Activated T-helper 17 cell treated with anti-CD3 and anti-CD28 coated beads, Interleukin-2, amount 50 U/mL, for 72 hours (primary cell): ENCODE results near the gene CXCL1. TPM values are rescaled to one million over a fixed set of nuclear protein-coding genes. Genes with fewer than 3 reads are reported as not detected.
"Not testable (repeated sequence)": the region's sequence is repeated elsewhere in the genome, so short reads cannot be mapped to it uniquely, and the experiment has no call there.

Source experiments
- ATAC-seq: fragments of 150-1000 bp; cut with Tn5 transposase; replicated peaks from 2 replicates; pipeline ENCODE4 v1.10.0; 2021; ENCODE audit warnings: mild to moderate bottlenecking, moderate library complexity
- H3K27ac Mint-ChIP-seq: one replicate; pipeline ENCODE4 v1.8.0; 2022; ENCODE audit warnings: mixed read lengths
- H3K27me3 Mint-ChIP-seq: one replicate; pipeline ENCODE4 v1.8.0; 2022; ENCODE audit warnings: mixed read lengths
- H3K36me3 Mint-ChIP-seq: one replicate; pipeline ENCODE4 v1.8.0; 2022; ENCODE audit warnings: low read depth, mild to moderate bottlenecking, mixed read lengths
- H3K4me1 Mint-ChIP-seq: one replicate; pipeline ENCODE4 v1.8.0; 2022; ENCODE audit warnings: mixed read lengths
- H3K4me3 Mint-ChIP-seq: one replicate; pipeline ENCODE4 v1.8.0; 2022; ENCODE audit warnings: mild to moderate bottlenecking, mixed read lengths
- H3K9me3 Mint-ChIP-seq: one replicate; pipeline ENCODE4 v1.8.0; 2022; ENCODE audit warnings: mixed read lengths
- total RNA-seq, 2 donors: library from RNA; stranded (reverse); gene quantifications; one replicate each; pipeline ENCODE4 v1.2.3, GENCODE V29; 2022

Gene CXCL1
- total RNA-seq, 2 donors from 2014 or later: not detected

DNA sequence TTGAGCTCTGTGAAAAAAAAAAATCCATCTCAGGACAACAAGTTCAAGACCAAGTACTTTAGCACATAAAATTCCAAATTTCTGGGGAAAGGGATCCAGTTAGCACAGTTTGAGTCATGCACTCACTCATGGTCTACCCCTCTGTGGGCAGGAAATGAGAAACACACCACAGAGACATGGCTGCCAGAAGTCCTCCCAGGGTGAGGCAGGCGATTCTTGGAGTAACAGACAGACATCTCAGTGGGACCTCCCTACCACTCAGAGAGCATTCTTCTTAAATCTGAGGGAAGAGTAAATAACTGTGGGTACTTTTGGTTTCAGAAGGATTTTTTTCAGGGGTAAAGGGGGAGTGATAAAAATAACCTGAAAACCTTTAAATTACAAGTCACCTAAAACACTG is 14.1 kb downstream of the CXCL1 start:
- Mint-ChIP-seq H3K4me1 (no peaks in the 10 kb centered on the region), H3K27ac (no peak overlapping the region), H3K36me3 (no peaks in the 10 kb centered on the region), H3K27me3 (no peaks in the 10 kb centered on the region), H3K9me3 (no peaks in the 10 kb centered on the region), H3K4me3 (no peak overlapping the region)
- ATAC-seq: no peak

DNA sequence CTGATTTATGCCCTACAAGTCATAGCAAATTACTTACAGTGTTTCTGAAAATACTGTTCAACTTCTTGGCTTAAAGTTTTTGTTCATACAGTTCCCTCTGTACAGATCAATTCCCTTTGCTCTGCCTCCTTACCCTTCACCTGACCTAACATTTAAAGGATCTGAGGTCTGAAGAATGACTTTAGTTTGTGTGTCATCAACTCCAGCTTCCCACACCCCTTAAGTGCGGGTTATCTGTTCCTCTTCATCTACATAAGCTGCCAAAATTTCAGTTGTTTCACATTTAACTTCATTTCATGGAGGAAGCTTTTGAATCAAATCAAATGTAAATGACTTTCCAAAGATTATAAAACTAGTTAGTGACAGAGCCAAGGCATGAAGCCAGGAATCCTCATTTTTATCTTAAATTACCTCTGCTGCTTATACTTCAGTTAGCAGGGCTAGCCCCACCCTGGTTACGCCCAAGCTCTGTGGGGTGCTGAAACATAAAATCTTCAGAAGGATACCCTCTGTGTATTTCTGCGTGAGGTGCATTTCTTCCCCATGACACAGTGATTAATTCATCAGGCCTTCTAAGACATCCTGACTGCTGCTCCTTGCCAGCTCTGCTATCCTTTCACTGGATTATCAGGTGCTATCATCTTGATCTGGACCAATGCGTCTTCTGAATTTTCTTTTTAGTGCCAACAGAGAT is 16.5 kb downstream of the CXCL1 start:
- Mint-ChIP-seq H3K36me3 (no peaks in the 10 kb centered on the region), H3K9me3 (no peaks in the 10 kb centered on the region), H3K4me3 (no peak overlapping the region), H3K4me1 (no peaks in the 10 kb centered on the region), H3K27ac (no peak overlapping the region), H3K27me3 (no peaks in the 10 kb centered on the region)
- ATAC-seq: no peak

DNA sequence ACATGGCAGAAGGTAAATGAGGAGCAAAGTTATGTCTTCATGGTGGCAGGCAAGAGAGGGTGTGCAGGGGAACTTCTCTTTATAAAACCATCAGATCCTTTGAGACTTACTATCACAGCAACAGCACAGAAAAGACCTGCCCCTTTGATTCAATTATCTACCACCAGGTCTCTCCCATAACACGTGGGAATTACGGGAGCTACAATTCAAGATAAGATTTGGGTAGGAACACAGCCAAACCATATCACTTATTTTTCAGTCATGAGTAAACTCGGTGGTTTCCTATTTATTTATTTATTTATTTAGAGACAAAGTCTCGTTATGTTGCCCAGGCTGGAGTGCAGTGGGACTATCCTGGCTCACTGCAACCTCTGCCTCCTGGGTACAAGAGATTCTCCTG is 22.1 kb downstream of the CXCL1 start:
- H3K27ac Mint-ChIP-seq: no peak overlapping the region
- H3K27me3 Mint-ChIP-seq: no peaks in the 10 kb centered on the region
- no peaks in the 10 kb centered on the region for H3K9me3 Mint-ChIP-seq
- no peak for ATAC-seq
- no peaks in the 10 kb centered on the region for H3K4me1 Mint-ChIP-seq
- no peak overlapping the region for H3K4me3 Mint-ChIP-seq
- H3K36me3 Mint-ChIP-seq: no peaks in the 10 kb centered on the region

- ATAC-seq: no peak
- Mint-ChIP-seq H3K27ac (no peak overlapping the region), H3K36me3 (no peaks in the 10 kb centered on the region), H3K4me1 (no peaks in the 10 kb centered on the region), H3K4me3 (no peak overlapping the region), H3K9me3 (no peaks in the 10 kb centered on the region), H3K27me3 (no peaks in the 10 kb centered on the region)
These were observed 22.7 kb downstream of the CXCL1 start for GRCh38 chr4:73891739-73892405.

GRCh38 chr4:73892966-73893365 is 23.8 kb downstream of the CXCL1 start:
- no peaks in the 10 kb centered on the region for H3K9me3 Mint-ChIP-seq
- H3K27ac Mint-ChIP-seq: no peak overlapping the region
- no peaks in the 10 kb centered on the region for H3K27me3 Mint-ChIP-seq
- no peaks in the 10 kb centered on the region for H3K36me3 Mint-ChIP-seq
- H3K4me3 Mint-ChIP-seq: no peak overlapping the region
- ATAC-seq: no peak
- H3K4me1 Mint-ChIP-seq: no peaks in the 10 kb centered on the region

GRCh38 chr4:73894001-73894400 is 24.8 kb downstream of the CXCL1 start:
- no peaks in the 10 kb centered on the region for H3K4me1 Mint-ChIP-seq
- no peaks in the 10 kb centered on the region for H3K36me3 Mint-ChIP-seq
- no peak overlapping the region for H3K27ac Mint-ChIP-seq

GRCh38 chr4:73895201-73896175 is 26.3 kb downstream of the CXCL1 start:
- H3K27ac Mint-ChIP-seq: no peak overlapping the region
- H3K4me3 Mint-ChIP-seq: no peak overlapping the region

More at GRCh38 chr4:73894001-73894400, 24.8 kb downstream of the CXCL1 start:
- Mint-ChIP-seq H3K9me3 (no peaks in the 10 kb centered on the region), H3K27me3 (no peaks in the 10 kb centered on the region), H3K4me3 (no peak overlapping the region)
- no peak for ATAC-seq

DNA sequence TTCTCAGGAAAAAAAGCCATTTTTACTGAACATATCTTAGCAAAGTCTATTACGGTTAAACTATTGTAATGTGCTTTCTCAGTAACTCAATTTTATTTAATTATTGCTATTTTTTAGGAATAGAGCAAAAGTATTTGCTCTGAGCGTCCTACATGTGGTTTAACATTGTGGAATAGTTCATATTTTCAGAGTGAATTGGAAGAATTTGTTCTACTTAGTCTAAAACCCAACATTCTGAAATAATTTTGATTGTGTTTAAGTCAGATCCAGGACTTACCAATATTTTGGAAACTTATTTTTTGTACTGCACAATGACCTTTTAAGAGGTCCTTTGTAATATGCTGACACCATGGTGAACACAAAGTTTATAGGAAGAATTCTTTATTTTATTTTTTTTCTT is 27.2 kb downstream of the CXCL1 start:
- no peaks in the 10 kb centered on the region for H3K9me3 Mint-ChIP-seq

More at GRCh38 chr4:73895201-73896175, 26.3 kb downstream of the CXCL1 start:
- H3K4me1 Mint-ChIP-seq: no peaks in the 10 kb centered on the region
- ATAC-seq: no peak
- no peaks in the 10 kb centered on the region for H3K36me3 Mint-ChIP-seq
- no peaks in the 10 kb centered on the region for H3K27me3 Mint-ChIP-seq
- no peaks in the 10 kb centered on the region for H3K9me3 Mint-ChIP-seq

GRCh38 chr4:73897380-73898136 is 28.4 kb downstream of the CXCL1 start:
- H3K27ac Mint-ChIP-seq: no peak overlapping the region
- H3K4me1 Mint-ChIP-seq: no peaks in the 10 kb centered on the region
- H3K36me3 Mint-ChIP-seq: no peaks in the 10 kb centered on the region

More for the DNA sequence above, 27.2 kb downstream of the CXCL1 start:
- no peaks in the 10 kb centered on the region for H3K36me3 Mint-ChIP-seq
- no peak overlapping the region for H3K4me3 Mint-ChIP-seq
- H3K27ac Mint-ChIP-seq: no peak overlapping the region
- no peaks in the 10 kb centered on the region for H3K4me1 Mint-ChIP-seq
- H3K27me3 Mint-ChIP-seq: no peaks in the 10 kb centered on the region
- ATAC-seq: no peak

GRCh38 chr4:73899338-73899737 is 30.1 kb downstream of the CXCL1 start:
- not testable (repeated sequence) for H3K4me3 Mint-ChIP-seq, H3K36me3 Mint-ChIP-seq, H3K27me3 Mint-ChIP-seq, H3K4me1 Mint-ChIP-seq, H3K27ac Mint-ChIP-seq, H3K9me3 Mint-ChIP-seq, ATAC-seq

More at GRCh38 chr4:73897380-73898136, 28.4 kb downstream of the CXCL1 start:
- Mint-ChIP-seq H3K4me3 (no peak overlapping the region), H3K27me3 (no peaks in the 10 kb centered on the region), H3K9me3 (no peaks in the 10 kb centered on the region)
- ATAC-seq: no peak

DNA sequence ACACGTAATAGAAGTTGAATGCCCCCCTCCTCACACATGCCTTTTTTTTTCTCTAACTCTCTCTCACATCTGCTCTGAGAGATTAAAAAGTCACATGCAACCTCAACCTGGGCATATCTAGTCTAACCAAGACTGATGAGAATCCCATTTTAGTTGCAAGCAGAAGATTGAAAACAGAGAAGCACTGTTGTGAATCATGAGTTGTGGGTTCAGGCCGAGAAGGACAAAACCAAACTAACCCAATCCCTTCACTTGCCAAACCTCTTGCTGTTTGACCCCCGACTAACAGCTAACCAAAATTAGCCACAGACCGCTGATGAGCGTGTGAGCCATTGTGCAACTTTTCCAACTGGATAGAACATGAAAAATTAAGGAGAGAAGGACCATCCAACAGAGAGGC is 31.8 kb downstream of the CXCL1 start:
- Mint-ChIP-seq H3K4me1 (no peaks in the 10 kb centered on the region), H3K27me3 (no peaks in the 10 kb centered on the region), H3K4me3 (no peak overlapping the region), H3K36me3 (no peaks in the 10 kb centered on the region), H3K27ac (no peak overlapping the region), H3K9me3 (no peaks in the 10 kb centered on the region)
- no peak for ATAC-seq

GRCh38 chr4:73902038-73902637 is 32.9 kb downstream of the CXCL1 start:
- no peak overlapping the region for H3K27ac Mint-ChIP-seq
- no peak for ATAC-seq
- no peaks in the 10 kb centered on the region for H3K9me3 Mint-ChIP-seq
- no peaks in the 10 kb centered on the region for H3K27me3 Mint-ChIP-seq
- H3K36me3 Mint-ChIP-seq: no peaks in the 10 kb centered on the region
- H3K4me1 Mint-ChIP-seq: no peaks in the 10 kb centered on the region
- H3K4me3 Mint-ChIP-seq: no peak overlapping the region

GRCh38 chr4:73902817-73903547 is 33.8 kb downstream of the CXCL1 start:
- Mint-ChIP-seq H3K27me3 (peaks cover 5% of the 10 kb centered on the region), H3K4me1 (no peaks in the 10 kb centered on the region), H3K27ac (no peak overlapping the region), H3K36me3 (no peaks in the 10 kb centered on the region), H3K9me3 (no peaks in the 10 kb centered on the region), H3K4me3 (no peak overlapping the region)
- no peak for ATAC-seq
